ENCODE results near the gene KCTD1.
A peak's percentile ranks its signal among the peaks of the same experiment; 100 is the strongest.

Gene KCTD1

DNA sequence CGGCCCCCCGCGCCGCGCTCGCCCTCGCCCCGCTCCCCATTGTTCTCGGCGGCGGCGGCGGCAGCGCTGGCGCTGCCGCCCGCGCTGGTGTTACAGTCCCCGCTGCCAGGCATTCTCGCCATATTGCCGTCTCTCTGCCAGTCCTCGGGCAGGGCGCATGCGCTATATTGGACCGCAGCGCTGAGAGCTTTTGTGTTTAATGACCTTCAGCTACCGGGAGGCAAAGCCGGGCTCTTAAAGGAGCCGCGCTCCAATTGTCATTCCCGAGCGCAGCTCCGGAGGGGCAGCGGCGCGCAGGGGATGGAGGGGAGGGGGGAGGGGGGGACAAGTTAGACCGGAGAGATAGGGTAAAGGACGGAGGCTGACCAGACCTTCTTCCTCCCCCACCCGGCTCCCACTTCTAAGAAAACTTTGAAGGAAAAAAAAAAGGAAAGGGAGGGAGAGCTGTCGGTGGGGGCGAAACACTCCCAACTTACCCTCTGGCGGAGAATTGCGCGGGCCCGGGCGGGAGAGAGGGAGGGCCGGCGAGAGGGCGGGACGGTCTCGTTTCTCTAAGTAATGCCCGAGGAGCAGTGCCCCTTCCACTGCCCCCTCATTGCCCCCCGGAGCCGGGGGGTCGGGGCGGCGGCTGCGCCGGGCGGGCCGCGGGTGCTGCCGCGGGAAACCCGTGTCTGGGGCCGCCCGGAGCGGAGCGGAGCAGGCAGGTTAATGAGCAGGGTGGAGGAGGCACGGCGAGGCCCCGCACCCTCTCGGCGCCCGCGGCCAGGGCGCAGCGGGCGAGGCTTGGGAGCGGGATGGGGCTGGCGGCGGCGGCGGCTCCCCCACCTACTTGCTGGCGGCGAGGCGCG, at the start of gene KCTD1:
KCTD1 (minus strand) TSS at position 139 of the 848 bp plus-strand sequence; CDS start at position 122, 17 bp downstream.
- DNase-seq, result peak; percentile 81

DNA sequence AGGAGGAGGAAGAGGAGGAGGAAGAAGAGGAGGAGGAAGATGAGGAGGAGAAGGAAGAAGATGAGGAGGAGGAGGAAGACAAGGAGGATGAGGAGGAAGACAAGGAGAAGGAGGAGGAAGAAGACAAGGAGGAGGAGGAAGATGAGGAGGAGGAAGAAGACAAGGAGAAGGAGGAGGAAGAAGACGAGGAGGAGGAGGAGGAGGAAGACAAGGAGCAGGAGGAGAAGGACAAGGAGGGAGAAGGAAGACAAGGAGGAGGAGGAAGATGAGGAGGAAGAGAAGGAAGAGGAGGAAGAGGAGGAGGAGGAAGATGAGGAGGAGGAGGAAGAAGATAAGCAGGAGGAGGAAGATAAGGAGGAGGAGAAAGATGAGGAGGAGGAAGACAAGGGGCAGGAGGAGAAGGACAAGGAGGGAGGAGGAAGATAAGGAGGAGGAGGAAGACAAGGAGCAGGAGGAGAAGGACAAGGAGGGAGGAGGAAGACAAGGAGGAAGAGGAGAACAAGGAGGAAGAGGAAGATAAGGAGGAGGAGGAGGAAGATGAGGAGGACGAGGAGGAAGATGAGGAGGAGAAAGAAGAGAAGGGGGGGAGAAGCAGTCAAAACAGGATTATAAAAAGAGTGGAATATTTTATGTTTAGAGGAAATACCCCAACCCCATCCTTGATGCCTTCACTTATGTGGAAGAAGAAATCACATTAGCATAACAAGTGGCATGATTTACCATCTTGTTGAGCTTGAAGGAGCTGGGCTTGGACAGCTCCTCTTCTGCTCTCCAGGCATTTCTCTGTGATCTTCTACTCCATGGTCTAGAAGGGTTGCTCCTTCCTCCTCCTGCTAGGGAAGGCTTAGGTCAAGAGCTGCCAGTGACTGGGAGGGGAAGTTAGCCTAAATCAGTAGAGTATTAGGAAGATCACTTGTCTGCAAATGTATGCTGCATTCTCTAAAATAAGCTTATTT, 45.3 kb upstream of the KCTD1 start:
- no peak for DNase-seq

DNA sequence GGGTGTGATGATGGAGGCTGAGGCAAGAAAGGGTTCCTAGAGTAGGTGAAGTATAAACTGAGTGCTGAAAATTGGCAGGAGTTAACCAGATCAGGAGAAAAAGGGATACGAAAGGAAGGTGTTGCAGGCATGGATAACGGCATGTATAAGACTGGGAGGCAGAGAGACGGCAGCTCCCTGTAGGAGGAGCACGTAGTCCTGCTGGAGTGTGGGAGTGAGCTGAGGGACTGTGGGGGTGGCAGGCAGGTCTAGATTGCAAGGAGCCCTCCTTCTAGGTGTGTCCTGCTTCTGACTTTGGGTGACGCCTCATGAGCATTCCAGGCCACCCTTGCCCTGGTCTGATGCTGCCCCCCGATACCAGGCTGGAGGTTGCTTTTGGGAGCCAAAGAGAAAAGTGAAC, 36.4 kb upstream of the KCTD1 start:
- DNase-seq, result no peak

DNA sequence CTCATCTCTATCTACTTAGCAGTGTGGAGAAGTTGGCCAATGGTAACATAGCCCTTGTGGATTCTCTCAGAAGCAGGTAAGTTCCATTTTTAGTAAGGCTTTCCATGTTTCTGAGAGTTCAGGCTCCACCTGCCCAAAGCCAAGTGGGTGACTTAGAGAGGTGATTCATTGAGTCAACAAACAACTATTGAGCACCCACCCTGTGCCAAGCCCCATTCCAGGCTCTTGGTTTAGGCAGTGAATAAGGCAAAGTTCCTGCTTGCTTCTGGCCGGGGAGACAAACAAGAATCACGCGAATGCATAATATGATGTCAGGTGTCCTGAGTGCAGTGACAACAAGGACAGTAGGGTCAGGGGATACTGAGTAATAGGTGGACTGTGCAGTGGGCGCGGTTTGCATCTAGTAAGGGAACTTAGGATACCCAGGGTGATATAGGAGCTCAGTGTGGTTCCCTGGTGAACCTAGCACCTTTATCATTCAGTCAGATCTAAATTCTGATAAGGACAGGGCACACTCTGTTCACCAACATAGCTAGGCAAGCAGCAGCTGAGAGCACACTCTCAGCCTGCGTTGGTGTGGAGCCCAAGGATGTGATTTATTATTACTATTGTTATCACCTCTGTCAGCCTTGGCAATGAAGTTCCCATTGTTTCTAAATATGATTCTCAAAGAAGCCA, 31.7 kb upstream of the KCTD1 start:
- DNase-seq, result peak; percentile 4

DNA sequence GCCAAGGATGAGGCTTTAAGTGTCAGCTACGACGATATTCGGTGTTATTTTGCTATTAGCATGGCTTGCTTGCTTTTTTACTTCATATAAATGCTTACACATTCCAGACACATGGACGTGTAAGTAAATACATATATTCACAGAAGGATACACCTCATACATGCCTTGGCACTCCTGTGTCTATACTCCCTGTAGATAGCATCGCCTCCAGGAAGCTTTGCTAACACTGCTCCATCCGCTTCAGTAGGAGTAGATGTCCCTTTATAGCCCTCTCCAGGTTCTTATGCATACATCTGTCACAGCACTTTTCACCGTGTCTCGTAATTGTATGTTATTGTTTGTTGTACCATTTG, 27.5 kb upstream of the KCTD1 start:
- no peak for DNase-seq

DNA sequence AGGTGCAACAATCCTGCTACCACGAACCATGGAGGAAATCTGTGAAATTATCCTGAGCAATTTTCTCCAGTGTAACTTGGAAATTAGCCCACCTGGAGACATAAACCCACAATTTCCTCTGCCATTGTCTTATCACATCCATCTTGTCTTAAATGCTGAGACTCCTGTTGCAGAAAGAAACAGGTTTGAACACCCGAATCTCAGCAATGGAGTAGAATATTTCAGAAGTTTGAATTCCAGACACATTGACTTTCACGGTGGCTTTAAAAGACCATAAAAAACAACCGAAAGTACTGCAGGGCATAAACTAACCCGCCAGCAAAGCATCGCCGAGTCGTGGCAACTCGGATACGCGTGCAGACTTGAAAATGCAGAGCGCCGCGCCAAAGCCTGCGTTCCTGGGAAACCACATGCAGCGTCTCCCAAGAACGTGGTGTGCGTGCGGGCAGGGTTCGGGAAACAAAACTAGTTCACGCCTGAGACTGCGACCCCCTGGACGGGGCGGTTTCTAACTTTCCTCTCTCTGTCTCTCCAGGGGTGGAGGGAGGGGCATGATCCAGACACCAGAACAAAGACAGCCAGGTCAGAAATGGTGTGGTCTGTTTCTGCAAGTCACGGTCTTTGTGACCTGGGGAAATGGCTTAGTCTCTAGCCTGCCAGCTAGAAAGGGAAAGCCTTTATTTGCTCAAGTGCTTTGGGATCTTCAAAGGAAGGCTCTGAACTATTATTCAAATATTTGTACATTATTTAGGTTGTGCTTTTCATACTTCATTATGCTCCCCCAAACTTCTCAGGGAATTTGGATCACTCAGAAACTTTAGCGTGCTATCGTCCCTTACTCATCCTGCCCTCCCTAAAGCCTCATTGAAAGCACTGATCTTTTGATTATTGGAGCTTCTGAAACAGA, 26.9 kb upstream of the KCTD1 start:
- DNase-seq, result peak; percentile 43

DNA sequence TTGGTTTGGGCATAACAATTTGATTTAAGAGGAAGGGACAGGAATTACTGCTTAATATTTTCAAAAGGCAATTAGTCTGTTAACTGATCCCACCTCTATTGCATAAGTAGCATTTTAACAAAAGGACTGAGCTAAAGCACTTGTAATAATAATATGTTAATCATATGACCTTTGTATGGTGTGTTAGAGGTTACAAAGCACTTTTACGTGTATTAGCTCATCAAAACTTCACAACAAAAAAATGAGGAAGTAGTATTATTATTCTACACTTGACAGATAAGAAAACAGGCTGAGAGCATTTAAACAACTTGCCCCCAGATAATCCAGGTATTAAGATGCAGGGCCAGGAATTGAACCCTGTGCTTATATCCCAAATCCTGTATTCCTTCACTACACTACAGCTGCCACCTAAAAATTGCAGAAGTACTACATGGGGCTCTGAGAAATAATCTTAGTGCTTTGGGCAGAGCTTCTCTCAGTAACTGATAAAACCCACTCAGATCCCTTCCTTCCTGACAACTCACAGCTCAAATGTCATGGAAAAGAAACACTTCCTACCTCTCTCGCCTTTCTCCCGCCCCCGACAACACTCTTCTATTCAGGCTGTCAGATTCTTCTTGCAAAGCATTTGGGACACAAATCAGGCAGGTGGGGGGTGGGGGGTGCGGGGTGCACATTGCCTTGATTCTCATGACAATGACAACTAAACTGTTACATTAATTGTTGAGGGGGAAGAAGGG, 20.7 kb upstream of the KCTD1 start:
- no peak for DNase-seq

DNA sequence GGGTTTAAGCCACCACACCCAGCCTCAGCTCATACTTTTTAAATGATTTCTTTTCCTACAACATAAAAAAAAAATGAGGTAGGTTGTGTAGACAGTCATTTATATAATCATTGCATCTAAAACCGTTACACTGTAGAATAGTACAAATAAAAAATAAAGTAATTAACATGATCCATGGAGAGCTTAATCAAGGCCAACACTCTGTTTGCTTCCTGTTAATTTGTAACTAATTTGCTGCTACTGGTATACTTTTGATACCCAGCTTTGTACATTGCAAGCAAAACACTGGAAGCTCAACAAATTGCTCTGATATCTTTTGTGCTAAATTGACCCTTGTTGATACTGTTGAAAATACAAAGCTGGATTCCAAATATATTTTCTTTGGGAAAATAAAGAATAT, 20.2 kb upstream of the KCTD1 start:
- no peak for DNase-seq

DNA sequence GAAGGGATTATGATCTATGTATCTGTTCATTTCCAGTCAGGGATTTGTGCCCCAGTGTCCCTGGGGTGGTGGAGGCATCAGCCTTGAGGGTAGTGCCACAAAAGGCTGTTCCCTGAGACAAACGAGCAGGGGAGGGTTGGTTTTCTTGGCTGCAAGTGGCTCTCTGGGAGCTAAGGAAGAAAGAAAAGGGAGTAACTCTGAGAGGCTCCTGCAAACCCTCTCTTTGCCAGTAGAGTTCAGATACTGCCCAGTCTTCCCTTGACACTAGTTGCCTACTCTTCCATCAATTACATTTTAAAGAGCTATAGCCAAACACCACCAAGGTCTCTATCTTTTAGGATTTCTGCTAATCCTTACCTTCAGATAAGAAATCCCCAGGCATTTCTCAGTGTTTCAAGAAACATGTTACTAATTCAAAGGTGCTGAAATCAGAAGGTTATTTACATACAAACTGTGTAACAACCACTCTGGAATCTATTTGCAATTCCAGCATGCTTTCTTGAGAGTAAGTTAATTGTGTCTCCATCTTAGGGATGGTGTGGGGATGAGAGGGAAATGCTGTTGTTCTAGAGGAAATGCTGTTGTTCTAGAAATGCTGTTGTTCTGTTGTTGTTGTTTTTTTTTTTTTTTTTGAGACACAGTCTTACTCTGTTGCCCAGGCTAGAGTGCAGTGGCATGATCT, 18.7 kb upstream of the KCTD1 start:
- no peak for DNase-seq

DNA sequence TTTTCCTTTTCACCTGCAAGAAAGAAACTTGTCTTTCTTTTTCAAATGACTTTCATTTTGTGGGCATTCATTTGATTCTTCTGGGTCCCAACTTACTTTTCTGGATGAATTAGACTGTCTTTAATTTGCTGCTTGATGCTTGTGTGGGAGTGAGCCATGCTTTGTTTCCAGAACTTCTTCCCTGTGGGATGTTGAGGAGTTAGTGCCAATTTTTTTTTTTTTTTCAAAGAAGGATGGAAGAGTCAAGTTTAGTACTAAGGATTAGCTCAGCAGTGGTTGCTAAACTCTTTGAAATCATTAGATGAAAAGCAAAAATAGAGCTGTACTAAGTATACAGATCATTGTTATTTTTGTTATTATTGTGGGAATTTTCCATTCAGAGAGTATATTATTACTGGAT, 17.2 kb upstream of the KCTD1 start:
- no peak for DNase-seq

DNA sequence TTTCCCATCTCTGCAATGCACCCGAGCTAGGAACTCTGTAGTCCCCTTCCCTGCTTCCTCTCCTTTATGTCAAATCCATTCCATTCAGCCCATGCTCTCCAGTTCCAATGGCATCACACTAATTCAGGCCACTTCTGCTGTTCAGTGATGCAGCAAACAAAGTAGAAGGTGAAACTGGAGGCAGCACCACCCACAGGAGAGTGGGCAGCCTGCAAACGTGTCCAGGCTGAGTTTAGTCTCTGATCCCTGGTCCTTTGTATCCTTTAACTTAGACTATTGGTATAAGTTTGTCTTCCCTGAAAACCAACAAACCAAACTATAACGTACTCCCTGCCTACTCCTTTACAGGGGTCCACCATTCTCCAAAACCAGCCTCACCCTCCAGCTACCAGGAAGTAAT, 14.7 kb upstream of the KCTD1 start:
- no peak for DNase-seq

DNA sequence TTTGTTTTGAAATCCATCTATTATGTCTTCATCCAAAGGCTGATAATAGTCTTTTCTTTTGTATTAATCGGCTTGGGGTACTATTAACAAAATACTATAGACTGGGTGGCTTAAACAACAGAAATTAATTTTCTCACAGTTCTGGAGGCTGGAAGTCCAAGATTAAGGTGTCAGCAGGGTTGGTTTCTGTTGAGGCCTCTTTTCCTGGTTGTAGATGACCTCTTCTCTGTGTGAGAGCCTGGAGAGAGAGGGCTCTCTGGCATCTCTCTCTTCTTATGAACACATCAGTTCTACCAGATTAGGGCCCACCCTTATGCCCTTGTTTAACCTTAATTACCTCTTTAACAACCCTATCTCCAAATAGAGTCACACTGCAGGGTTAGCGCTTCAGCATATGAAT, 14.2 kb upstream of the KCTD1 start:
- DNase-seq, result no peak

DNA sequence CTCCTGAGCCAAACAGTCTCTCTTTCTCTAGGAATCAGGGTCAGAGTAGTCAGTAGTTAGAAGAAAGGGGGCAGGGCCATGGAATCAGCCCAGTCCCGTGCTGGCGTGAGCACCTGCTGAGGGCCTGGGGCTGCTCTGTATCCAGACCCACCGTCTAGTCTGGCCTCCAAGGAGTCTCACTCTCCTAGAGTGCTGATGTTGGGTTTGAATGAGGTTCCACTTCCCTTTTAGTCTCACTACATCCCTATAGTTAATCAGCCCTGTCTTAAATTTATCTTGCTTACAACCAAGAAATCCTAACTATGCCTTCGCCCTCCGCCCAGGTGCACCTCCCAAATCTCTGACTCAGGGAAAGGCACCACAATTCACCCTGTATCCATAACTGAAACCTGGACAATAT, 13.4 kb upstream of the KCTD1 start:
- DNase-seq, result no peak

DNA sequence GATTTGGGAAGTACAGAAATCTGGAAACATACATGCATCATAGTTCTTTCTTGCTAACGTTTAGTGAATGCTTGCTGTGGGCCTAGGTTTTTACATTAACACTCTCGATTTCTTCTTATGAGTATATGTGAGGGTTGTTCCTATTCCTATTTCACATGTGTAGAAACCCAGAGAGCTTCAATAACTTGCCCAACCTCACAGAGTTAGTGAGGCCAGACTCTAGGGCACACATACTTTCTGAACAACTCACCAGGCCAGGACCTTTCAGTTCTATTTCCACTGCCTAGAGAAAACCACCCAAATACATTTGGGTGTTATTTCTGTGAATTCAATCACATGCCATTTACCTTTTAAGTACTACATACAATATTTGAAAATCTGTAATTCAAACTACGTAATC, 8.2 kb upstream of the KCTD1 start:
- peak; percentile 17 for DNase-seq

DNA sequence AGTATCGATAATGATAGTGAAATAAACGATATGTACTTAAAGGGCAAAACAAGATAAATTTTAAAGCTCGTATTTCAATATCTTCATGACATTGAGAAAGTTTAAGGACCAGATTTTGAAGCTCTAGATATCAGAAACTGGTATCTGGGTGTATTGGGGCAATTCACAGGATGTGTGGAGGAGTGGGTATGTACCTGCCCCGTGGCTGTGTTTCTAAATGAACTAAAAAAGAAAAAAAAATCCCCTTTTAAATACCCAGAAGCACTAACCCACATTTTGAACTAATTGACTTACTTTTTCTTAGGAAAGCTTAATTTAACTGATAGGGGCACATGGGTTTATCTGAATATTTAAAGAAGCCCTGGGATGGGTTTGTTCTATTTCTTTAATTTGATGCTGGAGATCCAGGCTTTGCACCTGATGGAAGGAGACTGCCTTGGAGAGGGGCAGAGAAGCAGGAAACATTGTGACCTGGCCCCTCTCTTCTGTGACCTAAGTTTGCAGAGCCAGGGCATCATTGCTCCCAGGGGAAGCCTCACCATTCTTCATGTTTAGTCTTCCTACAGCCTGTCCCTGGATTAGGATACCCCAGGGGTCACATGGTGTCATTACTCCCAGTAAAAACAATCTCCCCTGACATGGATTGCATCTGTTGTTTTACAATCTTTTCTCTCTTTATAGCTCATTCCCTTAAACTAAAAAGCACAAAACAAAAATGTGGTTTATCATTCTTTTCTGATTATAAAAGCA, 7.6 kb upstream of the KCTD1 start:
- no peak for DNase-seq

DNA sequence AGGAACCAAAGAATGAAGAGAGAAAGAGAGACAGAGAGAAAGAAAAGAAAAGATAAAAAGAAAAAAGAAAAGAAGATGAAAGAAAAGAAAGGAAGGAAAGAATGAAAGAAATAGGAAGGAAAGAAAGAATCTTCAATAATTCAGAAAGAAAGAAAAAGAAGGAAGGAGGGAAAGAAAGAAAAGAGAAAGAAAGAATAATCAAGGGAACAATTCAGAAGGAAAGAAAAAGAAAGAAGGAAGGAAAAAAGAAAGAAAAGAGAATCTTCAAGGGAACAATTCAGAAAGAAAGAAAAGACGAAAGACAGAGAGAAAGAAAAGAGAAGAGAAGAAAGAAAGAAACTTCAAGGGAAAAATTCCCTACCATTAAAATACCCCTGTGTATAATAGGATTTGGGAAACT, 5.6 kb upstream of the KCTD1 start:
- no peak for DNase-seq

DNA sequence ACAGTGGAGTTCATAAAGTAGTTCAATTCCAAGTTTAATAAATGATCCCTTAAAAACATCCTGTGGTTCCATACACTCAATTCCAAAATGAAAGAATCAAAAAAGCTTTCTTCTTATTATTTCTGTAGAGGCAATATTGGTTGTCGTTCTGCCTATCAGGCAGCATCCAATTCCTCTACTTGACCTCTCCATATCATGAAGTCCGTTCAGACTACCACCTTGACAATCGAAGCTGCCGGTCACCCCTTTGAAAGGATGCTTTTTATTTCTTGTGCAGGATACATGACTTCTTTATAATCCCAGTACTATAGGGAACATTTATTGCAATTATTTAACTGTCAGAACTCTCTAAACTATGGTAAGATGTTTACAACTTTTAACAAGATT, 3.3 kb upstream of the KCTD1 start:
- no peak for DNase-seq

DNA sequence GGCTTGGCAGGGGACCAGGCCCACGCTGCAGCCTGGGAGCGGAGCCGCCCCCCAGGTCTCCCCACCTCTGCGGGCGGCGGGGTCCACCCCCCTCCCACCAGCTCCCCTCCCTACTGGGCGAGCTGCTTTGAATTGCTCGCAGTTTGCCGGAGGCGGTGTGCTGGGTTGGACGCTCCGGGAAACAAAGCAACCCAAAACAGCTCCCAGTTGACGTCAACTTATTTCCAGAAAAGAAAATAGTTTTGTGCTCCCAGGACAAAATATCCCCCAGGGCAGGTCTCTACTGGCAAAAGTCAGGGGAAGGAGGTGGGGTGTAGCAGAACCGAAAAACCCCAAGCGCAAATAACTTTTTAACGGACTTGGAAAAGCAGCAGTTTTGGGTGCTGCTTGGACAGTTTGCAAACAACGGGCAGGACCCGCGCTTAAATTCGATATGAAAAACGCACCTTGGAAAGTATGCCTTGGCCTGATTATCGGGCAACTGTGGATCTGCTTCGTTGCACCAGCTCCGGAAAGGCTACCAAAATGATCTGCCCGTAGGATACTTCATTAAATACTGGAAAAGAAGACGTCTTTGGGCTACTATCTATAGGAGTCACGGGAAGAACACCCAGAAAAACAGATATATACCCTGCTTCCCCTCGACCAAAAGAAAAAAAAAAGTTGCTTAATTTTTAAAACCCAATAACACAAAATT, 2.8 kb upstream of the KCTD1 start:
- DNase-seq, result no peak

DNA sequence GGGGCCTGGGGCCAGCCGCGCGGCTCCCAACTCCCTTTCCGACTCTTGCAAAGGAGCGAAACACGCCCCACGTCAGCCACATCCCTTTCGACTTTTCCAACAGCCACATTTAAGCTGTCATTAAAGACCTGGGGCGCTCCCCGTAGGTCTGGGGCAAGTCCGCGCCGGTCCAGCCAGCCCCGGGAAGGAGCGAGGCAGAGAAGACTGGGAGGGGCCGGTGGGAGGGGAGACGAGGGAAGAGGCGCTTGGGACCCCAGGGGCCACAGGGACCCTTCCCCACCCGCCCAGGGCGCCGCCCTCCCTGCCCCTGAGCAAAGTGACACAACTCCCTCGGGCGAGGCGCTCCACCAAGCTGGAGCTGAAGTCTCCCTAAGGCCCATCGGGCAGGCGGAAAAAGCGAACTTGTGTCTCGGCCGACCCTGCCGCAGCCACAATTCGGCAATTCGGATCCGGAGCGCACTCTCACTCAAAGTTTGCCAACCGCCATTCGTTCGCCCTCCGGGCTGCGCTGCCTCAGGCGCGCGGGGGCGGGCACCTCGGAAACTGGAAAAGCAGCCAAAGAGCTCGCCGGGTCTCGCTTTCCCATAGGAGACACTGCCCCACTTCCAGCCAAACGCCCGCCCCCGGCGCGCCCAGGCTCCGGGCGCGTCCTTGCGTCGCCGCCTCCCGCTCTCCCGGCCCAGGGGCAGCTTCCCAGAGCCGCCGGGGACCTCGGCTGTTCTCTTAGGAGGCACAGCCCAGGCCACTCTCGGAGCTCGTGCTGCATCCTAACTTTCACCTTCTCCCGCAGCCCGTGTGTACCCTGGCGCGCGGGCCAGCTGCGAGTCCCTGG, 1.1 kb upstream of the KCTD1 start:
- DNase-seq, result peak; percentile 30

Data from kidney glomerular epithelial cell (primary cell).